K562 (cell line): ENCODE measurements around the gene MIDN. TPM values are rescaled to one million over a fixed set of nuclear protein-coding genes. Genes with fewer than 3 reads are reported as not detected.

Source experiments
- BRD9 ChIP-seq: fragments of 450-650 bp; IDR thresholded peaks from 2 replicates; pipeline ENCODE4 v1.6.1; 2018; ENCODE audit warnings: low read depth; ENCODE audit not compliant: partially characterized antibody
- FOS ChIP-seq: IDR thresholded peaks from 3 replicates; pipeline ENCODE4 v1.6.1; 2011; ENCODE audit not compliant: insufficient read length; ENCODE audit errors: extremely low read depth
- HDAC3 ChIP-seq: fragments of 450-650 bp; IDR thresholded peaks from 2 replicates; pipeline ENCODE4 v1.6.1; 2018; ENCODE audit warnings: borderline replicate concordance, mild to moderate bottlenecking, moderate library complexity; ENCODE audit not compliant: partially characterized antibody
- LEF1 ChIP-seq: fragments of 450-650 bp; IDR thresholded peaks from 2 replicates; pipeline ENCODE4 v1.6.1; 2016; ENCODE audit warnings: mild to moderate bottlenecking
- NFATC3 ChIP-seq: fragments of 450-650 bp; IDR thresholded peaks from 2 replicates; pipeline ENCODE4 v1.6.1; 2017; ENCODE audit warnings: mild to moderate bottlenecking
- PHF21A ChIP-seq: fragments of 450-650 bp; IDR thresholded peaks from 2 replicates; pipeline ENCODE4 v1.6.1; 2017; ENCODE audit warnings: low read depth, borderline replicate concordance
- SIX5 ChIP-seq, 2 experiments: IDR thresholded peaks; 2 replicates each; pipeline ENCODE4 v1.6.1; 2011; ENCODE audit warnings: low read length in 2 of 2, borderline replicate concordance in 1 of 2, low read depth in 1 of 2, mild to moderate bottlenecking in 1 of 2, moderate library complexity in 1 of 2; ENCODE audit not compliant: insufficient read depth in 1 of 2
- SMAD3 ChIP-seq: fragments of 450-650 bp; formaldehyde crosslinking; conservative IDR thresholded peaks from 2 replicates; pipeline ENCODE4 v1.4.0; 2020; ENCODE audit warnings: mild to moderate bottlenecking
- TARDBP ChIP-seq: fragments of 450-650 bp; IDR thresholded peaks from 2 replicates; pipeline ENCODE4 v1.6.1; 2016
- ZBTB1 ChIP-seq: sonication (generic); formaldehyde crosslinking; IDR thresholded peaks from 2 replicates; pipeline ENCODE4 v1.8.1; 2023; ENCODE audit warnings: missing genetic modification reagents, low read depth, mild to moderate bottlenecking, borderline replicate concordance
- ZBTB43 ChIP-seq: sonication (generic); formaldehyde crosslinking; IDR thresholded peaks from 2 replicates; pipeline ENCODE4 v1.8.0; 2023; ENCODE audit warnings: mild to moderate bottlenecking, missing genetic modification reagents
- ZKSCAN1 ChIP-seq: fragments of 150-350 bp; IDR thresholded peaks from 2 replicates; pipeline ENCODE4 v1.6.1; 2016; ENCODE audit warnings: low read depth, low read length
- polyA plus RNA-seq, 8 experiments: library from polyadenylated mRNA; depleted of rRNA in 4 of 8; stranded (reverse) in 5 of 8; unstranded in 3 of 8; fragments of >200 nt; fragmentation: Nextera tagmentation in 2 of 8; fragmentation: Illumina TruSeq in 1 of 8; extraction: Ambion mirVana in 2 of 8; extraction: Trizol in 1 of 8; gene quantifications; 2 replicates each; pipeline versions ENCODE4 v1.2.1 to v1.2.3, GENCODE V29; 2011 to 2014; ENCODE audit warnings: inconsistent platforms in 1 of 8, missing spikeins in 1 of 8
- total RNA-seq, 7 experiments: library from RNA; depleted of rRNA in 6 of 7; stranded (reverse); fragments of >200 nt in 6 of 7; fragmentation: Illumina TruSeq in 2 of 7; extraction: Trizol in 2 of 7; gene quantifications; 2 replicates each; pipeline versions ENCODE4 v1.2.1 to v1.2.3, GENCODE V29; 2011 to 2021; ENCODE audit warnings: low replicate concordance in 1 of 7
- TF ChIP-seq, protein P1 (sequence below): sonication (generic); formaldehyde crosslinking; IDR thresholded peaks from 2 replicates; pipeline ENCODE4 v1.8.0; 2022; ENCODE audit warnings: missing genetic modification reagents, mild to moderate bottlenecking, borderline replicate concordance
- TF ChIP-seq, protein P2 (sequence below), 2 experiments: IDR thresholded peaks in 1 of 2; conservative IDR thresholded peaks in 1 of 2; 2 replicates each; pipeline ENCODE4 v1.6.1; 2016; ENCODE audit warnings: low read depth in 2 of 2, mild to moderate bottlenecking in 1 of 2, missing compliant biosample characterization in 1 of 2, missing genetic modification characterization in 1 of 2, moderate library complexity in 1 of 2
- TF ChIP-seq, protein P3 (sequence below): fragments of 200-800 bp; sonication (Bioruptor generic); IDR thresholded peaks from 2 replicates; pipeline ENCODE4 v1.6.1; 2017; ENCODE audit warnings: missing genetic modification characterization, missing compliant biosample characterization
- TF ChIP-seq, protein P4 (sequence below): fragments of 250-450 bp; sonication (Bioruptor Pico); IDR thresholded peaks from 2 replicates; pipeline ENCODE4 v1.5.0; 2021
- TF ChIP-seq, protein P5 (sequence below): fragments of 450-650 bp; IDR thresholded peaks from 2 replicates; pipeline ENCODE4 v1.6.1; 2017; ENCODE audit warnings: mild to moderate bottlenecking, moderate library complexity

MIDN gene
- total and polyA plus RNA-seq, 9 of the 15 experiments (the other 6 are each of a cell fraction or from before 2014, with no cell fraction given) = 0.17 to 120 (median 10.1) TPM

GRCh38 chr19:1270854-1271527 is 22.6 kb downstream of the MIDN start (continued):
- TF ChIP-seq, protein P1, sequence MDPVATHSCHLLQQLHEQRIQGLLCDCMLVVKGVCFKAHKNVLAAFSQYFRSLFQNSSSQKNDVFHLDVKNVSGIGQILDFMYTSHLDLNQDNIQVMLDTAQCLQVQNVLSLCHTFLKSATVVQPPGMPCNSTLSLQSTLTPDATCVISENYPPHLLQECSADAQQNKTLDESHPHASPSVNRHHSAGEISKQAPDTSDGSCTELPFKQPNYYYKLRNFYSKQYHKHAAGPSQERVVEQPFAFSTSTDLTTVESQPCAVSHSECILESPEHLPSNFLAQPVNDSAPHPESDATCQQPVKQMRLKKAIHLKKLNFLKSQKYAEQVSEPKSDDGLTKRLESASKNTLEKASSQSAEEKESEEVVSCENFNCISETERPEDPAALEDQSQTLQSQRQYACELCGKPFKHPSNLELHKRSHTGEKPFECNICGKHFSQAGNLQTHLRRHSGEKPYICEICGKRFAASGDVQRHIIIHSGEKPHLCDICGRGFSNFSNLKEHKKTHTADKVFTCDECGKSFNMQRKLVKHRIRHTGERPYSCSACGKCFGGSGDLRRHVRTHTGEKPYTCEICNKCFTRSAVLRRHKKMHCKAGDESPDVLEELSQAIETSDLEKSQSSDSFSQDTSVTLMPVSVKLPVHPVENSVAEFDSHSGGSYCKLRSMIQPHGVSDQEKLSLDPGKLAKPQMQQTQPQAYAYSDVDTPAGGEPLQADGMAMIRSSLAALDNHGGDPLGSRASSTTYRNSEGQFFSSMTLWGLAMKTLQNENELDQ = no peak
- no peak for TF ChIP-seq HDAC3
- TF ChIP-seq, protein P2, sequence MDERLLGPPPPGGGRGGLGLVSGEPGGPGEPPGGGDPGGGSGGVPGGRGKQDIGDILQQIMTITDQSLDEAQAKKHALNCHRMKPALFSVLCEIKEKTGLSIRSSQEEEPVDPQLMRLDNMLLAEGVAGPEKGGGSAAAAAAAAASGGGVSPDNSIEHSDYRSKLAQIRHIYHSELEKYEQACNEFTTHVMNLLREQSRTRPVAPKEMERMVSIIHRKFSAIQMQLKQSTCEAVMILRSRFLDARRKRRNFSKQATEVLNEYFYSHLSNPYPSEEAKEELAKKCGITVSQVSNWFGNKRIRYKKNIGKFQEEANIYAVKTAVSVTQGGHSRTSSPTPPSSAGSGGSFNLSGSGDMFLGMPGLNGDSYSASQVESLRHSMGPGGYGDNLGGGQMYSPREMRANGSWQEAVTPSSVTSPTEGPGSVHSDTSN (CRISPR knock-in tag; IDR thresholded peaks at IDR 0.05; ENCODE audit: low read depth) = no peak
- TF ChIP-seq, protein P2 (tag; conservative IDR thresholded peaks at IDR 0.05; ENCODE audit: low read depth) = no peak
- TF ChIP-seq, protein P3, sequence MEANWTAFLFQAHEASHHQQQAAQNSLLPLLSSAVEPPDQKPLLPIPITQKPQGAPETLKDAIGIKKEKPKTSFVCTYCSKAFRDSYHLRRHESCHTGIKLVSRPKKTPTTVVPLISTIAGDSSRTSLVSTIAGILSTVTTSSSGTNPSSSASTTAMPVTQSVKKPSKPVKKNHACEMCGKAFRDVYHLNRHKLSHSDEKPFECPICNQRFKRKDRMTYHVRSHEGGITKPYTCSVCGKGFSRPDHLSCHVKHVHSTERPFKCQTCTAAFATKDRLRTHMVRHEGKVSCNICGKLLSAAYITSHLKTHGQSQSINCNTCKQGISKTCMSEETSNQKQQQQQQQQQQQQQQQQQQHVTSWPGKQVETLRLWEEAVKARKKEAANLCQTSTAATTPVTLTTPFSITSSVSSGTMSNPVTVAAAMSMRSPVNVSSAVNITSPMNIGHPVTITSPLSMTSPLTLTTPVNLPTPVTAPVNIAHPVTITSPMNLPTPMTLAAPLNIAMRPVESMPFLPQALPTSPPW (CRISPR knock-in tag) = peak; percentile 45
- no peak for TF ChIP-seq ZBTB43
- no peak for TF ChIP-seq ZBTB1
- TF ChIP-seq NFATC3 = no peak
- TF ChIP-seq, protein P4, sequence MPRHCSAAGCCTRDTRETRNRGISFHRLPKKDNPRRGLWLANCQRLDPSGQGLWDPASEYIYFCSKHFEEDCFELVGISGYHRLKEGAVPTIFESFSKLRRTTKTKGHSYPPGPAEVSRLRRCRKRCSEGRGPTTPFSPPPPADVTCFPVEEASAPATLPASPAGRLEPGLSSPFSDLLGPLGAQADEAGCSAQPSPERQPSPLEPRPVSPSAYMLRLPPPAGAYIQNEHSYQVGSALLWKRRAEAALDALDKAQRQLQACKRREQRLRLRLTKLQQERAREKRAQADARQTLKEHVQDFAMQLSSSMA (CRISPR knock-in tag) = no peak
- TF ChIP-seq BRD9 = no peak
- no peak for TF ChIP-seq SMAD3 (CRISPR knock-in tag)
- TF ChIP-seq LEF1 = no peak
- no peak for TF ChIP-seq TARDBP
- no peak for TF ChIP-seq SIX5 (IDR thresholded peaks at IDR 0.05; ENCODE audit: borderline replicate concordance in 1 of 2, insufficient read depth in 1 of 2, low read depth in 1 of 2, low read length in 2 of 2)
- TF ChIP-seq, protein P5, sequence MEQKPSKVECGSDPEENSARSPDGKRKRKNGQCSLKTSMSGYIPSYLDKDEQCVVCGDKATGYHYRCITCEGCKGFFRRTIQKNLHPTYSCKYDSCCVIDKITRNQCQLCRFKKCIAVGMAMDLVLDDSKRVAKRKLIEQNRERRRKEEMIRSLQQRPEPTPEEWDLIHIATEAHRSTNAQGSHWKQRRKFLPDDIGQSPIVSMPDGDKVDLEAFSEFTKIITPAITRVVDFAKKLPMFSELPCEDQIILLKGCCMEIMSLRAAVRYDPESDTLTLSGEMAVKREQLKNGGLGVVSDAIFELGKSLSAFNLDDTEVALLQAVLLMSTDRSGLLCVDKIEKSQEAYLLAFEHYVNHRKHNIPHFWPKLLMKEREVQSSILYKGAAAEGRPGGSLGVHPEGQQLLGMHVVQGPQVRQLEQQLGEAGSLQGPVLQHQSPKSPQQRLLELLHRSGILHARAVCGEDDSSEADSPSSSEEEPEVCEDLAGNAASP = no peak
- no peak for TF ChIP-seq PHF21A
- TF ChIP-seq ZKSCAN1 = no peak
- no peak for TF ChIP-seq FOS
